ENCODE measurements around the gene GNPTG.

The GNPTG gene

GRCh38 chr16:1347286-1347855, 4.4 kb upstream of the GNPTG start:
- DNase-seq (ENCODE audit: low spot score), result no peak

- DNase-seq (ENCODE audit: low spot score), result no peak
These were observed 3.8 kb upstream of the GNPTG start for GRCh38 chr16:1347962-1348361.

DNA sequence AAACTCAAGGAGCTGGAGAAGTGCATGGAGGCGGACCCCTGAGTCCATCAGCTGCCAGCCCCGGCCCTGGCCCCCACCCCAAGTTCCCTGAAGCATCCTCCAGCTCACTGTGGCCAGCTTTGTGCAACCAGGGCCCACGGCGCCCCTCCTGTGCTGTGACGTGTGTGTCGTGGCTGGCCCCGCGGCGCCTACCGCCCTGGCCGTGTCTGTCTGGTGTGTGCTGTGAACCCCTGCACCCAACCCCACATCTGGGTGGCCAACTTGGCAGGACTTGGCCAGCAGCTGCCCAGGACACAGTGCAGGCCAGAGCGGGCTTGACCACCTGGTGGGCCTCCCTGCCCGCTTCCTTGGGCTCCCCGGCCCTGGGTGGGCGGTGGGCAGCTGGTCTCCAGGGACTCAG, 3.3 kb upstream of the GNPTG start:
- DNase-seq (ENCODE audit: low spot score), result no peak

DNA sequence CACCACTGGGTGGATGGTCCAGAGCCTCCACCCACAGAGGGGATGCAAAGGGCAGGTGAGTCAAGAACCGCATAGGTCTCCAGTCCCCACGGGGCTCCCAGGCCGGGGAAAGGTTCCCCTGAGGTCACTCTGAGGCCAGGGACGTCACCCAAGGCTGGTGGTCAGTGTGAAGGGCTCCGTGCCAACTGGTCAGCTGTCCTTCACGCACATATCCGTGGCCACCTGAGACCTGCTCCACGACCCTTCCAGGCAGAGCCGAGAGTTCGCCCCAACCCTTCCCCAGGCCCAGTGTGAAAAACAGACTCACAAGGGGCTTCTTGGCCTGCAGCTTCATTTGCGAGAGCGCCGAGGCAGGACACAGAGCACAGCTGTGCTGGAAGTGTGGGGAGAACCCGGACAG, 2.8 kb upstream of the GNPTG start:
- no peak for DNase-seq (ENCODE audit: low spot score)

DNA sequence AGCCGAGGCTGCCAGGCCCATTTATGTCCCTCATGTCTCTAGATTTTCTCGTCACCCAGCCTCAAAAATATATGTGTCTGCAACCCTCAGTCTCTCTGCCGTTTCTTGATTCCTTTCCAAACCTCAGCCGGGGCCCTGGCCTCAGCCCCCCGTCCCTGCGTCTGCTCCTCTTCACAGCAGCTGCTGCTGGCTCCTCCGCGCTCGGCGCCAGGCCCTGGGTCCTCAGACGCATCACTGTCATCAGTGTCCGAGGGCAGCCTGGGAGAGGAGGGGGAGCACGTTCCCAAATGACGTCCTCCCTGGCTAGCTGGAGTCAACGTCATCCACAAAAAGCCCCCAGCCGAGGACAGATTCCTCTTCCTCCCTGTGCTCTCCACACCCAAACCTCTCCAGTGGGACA, 2.4 kb upstream of the GNPTG start:
- DNase-seq (ENCODE audit: low spot score), result no peak

DNA sequence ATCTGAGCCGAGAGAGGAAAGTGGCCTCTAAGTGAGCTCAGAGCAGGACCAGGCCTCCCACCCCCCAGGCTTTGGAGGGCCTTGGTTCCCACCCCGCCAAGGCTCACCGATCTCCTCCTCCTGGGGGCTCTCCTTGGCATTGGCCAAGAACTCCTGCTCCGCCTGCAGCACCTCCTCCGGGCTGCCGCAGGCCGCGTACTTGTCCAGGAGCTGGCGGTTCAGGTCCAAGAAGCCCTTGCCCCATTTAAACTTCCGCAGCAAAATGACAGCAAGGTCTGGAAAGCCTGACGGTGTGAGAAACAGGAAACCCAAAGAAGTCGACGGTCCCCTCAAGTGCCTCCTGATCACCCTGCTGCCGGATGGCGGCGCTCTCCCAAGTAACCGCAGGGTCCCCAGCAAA, 1.8 kb upstream of the GNPTG start:
- no peak for DNase-seq (ENCODE audit: low spot score)

DNA sequence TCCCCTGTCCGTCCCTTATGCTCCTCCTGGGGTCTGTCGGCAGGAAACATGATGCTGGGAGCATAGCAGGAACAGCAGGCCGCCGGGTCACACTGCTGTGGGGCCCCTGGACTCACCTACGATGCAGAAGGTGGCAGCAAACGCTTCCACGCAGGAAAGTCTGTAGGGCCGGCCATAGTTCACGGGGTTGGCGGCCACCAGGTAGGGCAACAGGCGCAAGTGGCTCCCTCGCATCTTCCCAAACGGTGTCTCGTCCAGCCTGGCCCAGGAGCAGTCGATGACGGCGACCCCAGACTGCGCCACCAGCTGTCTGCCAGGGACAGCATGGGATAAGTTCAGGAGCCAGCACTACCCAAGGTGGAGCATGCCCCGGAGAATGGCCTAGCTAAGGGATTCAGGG, 1.0 kb upstream of the GNPTG start:
- no peak for DNase-seq (ENCODE audit: low spot score)

- DNase-seq (ENCODE audit: low spot score), result no peak
These were observed 533 bp upstream of the GNPTG start for GRCh38 chr16:1351215-1351581.

GRCh38 chr16:1354815-1355540, 3.2 kb downstream of the GNPTG start:
- no peak for DNase-seq (ENCODE audit: low spot score)

DNA sequence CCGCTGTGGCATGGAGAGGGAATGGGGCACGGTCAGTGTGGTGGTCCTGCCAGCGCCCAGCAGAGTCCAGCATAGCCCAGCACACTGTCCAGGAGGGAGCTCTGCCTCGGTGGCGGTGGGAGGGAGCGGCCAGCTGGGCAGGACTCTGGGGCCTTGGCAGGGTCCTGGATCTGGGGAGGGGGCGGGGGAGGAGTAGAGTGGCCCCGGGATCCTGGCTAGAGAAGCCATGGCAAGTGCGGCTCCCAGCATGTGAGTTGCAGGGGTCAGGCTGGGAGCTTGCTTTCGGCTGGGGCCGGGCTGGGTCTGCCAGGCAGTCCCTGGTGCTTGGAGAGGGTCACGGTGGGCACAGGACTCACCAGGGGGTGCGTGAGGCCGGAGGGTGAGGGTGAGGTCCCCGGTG, 3.9 kb downstream of the GNPTG start:
- DNase-seq (ENCODE audit: low spot score), result no peak

DNA sequence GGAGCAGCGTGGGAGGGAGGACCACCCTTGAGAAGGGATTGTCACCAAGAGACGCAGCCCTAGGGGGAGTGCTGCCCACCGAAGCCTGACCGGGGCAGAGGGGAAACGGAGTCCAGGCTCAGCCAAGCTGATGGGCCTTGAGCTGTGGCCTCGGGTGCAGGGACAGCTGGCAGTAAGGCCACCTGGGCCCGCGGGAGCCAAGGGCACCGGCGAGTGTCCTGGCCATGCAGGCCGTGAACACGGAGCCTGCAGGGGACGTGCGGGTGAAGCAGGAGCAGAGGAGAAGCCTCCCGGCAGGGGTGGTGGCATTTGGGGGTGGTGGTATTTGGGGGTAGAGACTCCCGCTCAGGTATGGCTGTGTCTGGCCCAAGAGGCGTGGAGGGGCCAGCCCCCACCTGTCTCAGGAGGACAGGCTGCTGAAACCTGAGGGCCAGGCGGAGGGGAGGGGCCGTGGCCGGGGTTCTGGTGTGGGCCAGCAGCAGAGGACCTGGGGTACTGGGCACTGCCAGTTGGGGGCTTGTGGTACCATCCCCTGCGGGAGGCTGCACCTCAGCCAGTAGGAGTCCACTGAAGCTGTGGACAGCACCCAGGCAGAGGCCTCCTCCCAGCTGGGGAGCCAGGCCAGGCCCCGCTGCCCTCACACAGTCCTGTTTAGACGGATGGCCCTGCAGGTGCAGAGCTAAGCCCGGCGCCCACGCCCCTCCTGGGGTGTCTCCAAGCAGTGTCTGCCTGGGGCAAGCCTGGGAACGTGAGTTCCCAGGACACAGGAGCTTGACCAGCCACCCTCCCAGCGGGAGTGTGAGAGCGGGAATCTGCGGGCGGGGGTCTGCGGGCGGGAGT, 4.5 kb downstream of the GNPTG start:
- DNase-seq (ENCODE audit: low spot score), result no peak

- no peak for DNase-seq (ENCODE audit: low spot score)
These were observed 6.3 kb downstream of the GNPTG start for GRCh38 chr16:1357906-1358566.

GRCh38 chr16:1361685-1362360, 10.1 kb downstream of the GNPTG start:
- no peak for DNase-seq (ENCODE audit: low spot score)

- DNase-seq (ENCODE audit: low spot score), result no peak
These were observed 11.1 kb downstream of the GNPTG start for GRCh38 chr16:1362807-1363206.

GRCh38 chr16:1363501-1364041, 11.8 kb downstream of the GNPTG start:
- DNase-seq (ENCODE audit: low spot score), result peak; percentile 84

DNA sequence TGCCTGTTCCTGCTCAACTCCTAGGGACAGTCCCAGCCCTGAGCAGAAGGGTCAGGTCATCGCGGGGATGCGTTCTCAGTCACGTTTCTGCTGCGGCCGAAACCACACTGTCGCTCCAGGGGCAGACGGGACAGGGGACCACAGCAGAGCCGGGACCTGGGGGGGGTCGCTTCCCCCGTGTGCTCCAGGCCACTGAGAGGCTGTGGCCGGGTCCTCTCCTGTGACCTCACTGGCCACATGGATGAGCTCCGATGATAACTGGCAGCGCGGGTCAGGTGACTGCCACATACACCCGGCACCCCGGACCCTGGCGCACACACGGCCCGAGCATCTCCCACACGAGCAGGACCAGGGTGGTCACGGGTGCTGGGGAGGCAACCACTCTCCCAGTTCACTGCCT, 12.8 kb downstream of the GNPTG start:
- no peak for DNase-seq (ENCODE audit: low spot score)

DNA sequence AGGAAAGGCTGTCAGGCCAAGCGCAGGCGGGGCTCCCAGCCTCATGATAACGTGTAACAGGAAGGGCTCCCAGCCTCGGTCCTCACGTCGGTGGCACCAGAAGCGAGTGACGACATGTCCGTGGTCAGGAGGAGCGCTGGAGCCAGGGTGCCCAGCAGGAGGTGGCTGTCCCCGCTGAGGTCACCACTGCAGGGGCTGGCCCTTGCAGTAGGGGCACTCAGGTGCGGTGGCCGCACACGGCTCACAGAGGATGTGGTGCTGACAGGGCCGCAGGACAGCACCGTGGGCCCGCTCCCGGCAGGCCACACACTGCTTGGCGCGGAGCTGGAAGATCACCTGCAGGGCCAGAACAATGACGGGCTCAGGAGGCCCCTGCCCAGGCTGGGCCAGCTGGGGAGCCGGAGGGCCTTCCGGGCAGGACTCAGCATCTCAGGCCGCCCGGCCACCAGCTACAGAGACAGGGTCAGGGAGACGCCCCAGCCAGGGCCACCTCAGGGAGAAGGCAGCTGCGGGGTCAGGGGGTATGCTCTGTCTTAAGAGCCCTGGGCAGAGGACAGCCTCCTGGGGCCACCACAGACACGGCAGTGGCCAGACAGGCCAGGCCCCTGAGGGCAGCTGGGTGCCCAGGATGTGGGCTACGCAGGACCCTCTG, 14.5 kb downstream of the GNPTG start:
- no peak for DNase-seq (ENCODE audit: low spot score)

GRCh38 chr16:1366712-1367299, 15.1 kb downstream of the GNPTG start:
- no peak for DNase-seq (ENCODE audit: low spot score)

DNA sequence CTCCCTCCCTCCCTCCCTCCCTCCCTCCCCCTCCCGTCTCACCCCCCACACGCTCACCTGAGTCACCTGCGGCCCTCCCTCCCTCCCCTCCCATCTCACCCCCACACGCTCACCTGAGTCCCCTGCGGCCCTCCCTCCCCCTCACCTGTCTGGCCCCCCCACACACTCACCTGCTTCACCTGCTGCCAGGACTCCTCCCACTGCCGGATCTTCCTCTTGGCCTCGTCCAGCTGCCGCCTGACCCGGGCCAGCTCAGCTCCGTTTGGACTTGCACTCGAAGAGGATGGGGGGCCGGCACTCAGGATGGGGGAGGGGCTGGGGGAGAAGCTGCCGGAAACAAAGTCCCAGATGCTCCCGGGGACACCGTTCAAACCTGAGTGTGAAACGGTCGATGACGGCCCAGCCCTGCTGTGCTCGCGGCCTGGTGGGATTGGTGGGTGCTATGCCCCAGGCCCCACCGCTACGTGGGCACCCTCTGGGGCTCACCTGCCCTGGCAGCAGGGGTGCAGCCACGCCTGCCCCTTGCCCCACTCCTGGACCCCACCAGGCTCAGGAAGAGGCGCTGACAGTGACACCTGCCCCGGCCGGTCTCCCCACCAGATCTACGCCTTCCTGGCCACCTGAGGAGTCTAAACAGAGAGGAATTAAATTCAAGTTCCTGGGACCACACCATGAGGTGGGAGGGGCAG, 15.9 kb downstream of the GNPTG start:
- DNase-seq (ENCODE audit: low spot score), result no peak

Measured in HuH-7 (cell line).